Trophoblast cell (in vitro differentiated cells and primary cell): Measurements from ENCODE around the gene METTL13.

Source experiments
- DNase-seq, 2 donors: peaks; one replicate each; pipeline ENCODE4 v3.0.0-alpha.2; 2016
- H2AFZ ChIP-seq: 2 replicates; pipeline ENCODE4 v1.6.1; 2013; ENCODE audit warnings: low read length, moderate library complexity, mild to moderate bottlenecking; ENCODE audit not compliant: insufficient read depth, poor library complexity
- H2AK5ac ChIP-seq: 2 replicates; pipeline ENCODE4 v1.6.1; 2013; ENCODE audit warnings: mild to moderate bottlenecking, low read length
- H2BK120ac ChIP-seq: 2 replicates; pipeline ENCODE4 v1.6.1; 2013; ENCODE audit warnings: low read length, mild to moderate bottlenecking, moderate library complexity; ENCODE audit not compliant: insufficient read depth, poor library complexity
- H2BK12ac ChIP-seq: 2 replicates; pipeline ENCODE4 v1.6.1; 2013; ENCODE audit warnings: mild to moderate bottlenecking, low read length, moderate library complexity
- H2BK5ac ChIP-seq: 2 replicates; pipeline ENCODE4 v1.6.1; 2013; ENCODE audit warnings: low read length, low read depth, moderate library complexity, mild to moderate bottlenecking; ENCODE audit not compliant: poor library complexity
- H3K14ac ChIP-seq: 2 replicates; pipeline ENCODE4 v1.6.1; 2013; ENCODE audit warnings: mild to moderate bottlenecking, low read length
- H3K18ac ChIP-seq: 2 replicates; pipeline ENCODE4 v1.6.1; 2013; ENCODE audit warnings: mild to moderate bottlenecking, low read length
- H3K23ac ChIP-seq: 2 replicates; pipeline ENCODE4 v1.6.1; 2013; ENCODE audit warnings: low read length
- H3K27ac ChIP-seq: 2 replicates; pipeline ENCODE4 v1.5.1; 2013; ENCODE audit warnings: low read depth, mild to moderate bottlenecking, inconsistent platforms, low read length, moderate library complexity
- H3K27me3 ChIP-seq: 2 replicates; pipeline ENCODE4 v1.6.1; 2013; ENCODE audit warnings: inconsistent platforms, mild to moderate bottlenecking, low read length, moderate library complexity; ENCODE audit not compliant: insufficient read depth
- H3K36me3 ChIP-seq, 2 experiments: 1 replicate in 1 of 2; 2 replicates in 1 of 2; pipeline ENCODE4 v1.6.1; 2013; ENCODE audit warnings: low read length in 2 of 2, mild to moderate bottlenecking in 2 of 2, moderate library complexity in 1 of 2; ENCODE audit not compliant: insufficient read depth in 2 of 2, control insufficient read depth in 1 of 2
- H3K4ac ChIP-seq: 2 replicates; pipeline ENCODE4 v1.6.1; 2013; ENCODE audit warnings: low read depth, mild to moderate bottlenecking, low read length, moderate library complexity
- H3K4me1 ChIP-seq, 2 experiments: 1 replicate in 1 of 2; 2 replicates in 1 of 2; pipeline ENCODE4 v1.6.1; 2013; ENCODE audit warnings: low read length in 2 of 2, mild to moderate bottlenecking in 2 of 2, moderate library complexity in 1 of 2; ENCODE audit not compliant: insufficient read depth in 2 of 2, control insufficient read depth in 1 of 2
- H3K4me2 ChIP-seq: 2 replicates; pipeline ENCODE4 v1.6.1; 2013; ENCODE audit warnings: inconsistent platforms, mild to moderate bottlenecking, low read length, moderate library complexity
- H3K4me3 ChIP-seq: 2 replicates; pipeline ENCODE4 v1.5.1; 2013; ENCODE audit warnings: mild to moderate bottlenecking, low read depth, low read length, inconsistent platforms
- H3K79me1 ChIP-seq: one replicate; pipeline ENCODE4 v1.6.1; 2013; ENCODE audit warnings: low read length
- H3K79me2 ChIP-seq: 2 replicates; pipeline ENCODE4 v1.6.1; 2013; ENCODE audit warnings: low read length, mild to moderate bottlenecking; ENCODE audit not compliant: control insufficient read depth, insufficient read depth, poor library complexity
- H3K9ac ChIP-seq: 2 replicates; pipeline ENCODE4 v1.6.1; 2013; ENCODE audit warnings: mild to moderate bottlenecking, low read length
- H3K9me3 ChIP-seq: 2 replicates; pipeline ENCODE4 v1.6.1; 2013; ENCODE audit warnings: low read depth, mild to moderate bottlenecking, control low read depth, inconsistent platforms, low read length; ENCODE audit not compliant: insufficient read depth
- H4K12ac ChIP-seq: 2 replicates; pipeline ENCODE4 v1.6.1; 2013; ENCODE audit warnings: low read depth, mild to moderate bottlenecking, low read length, moderate library complexity
- H4K8ac ChIP-seq: 2 replicates; pipeline ENCODE4 v1.6.1; 2013; ENCODE audit warnings: low read depth, mild to moderate bottlenecking, low read length, moderate library complexity
- H4K91ac ChIP-seq: one replicate; pipeline ENCODE4 v1.6.1; 2013; ENCODE audit warnings: low read depth, mild to moderate bottlenecking, low read length, moderate library complexity
- WGBS: extraction: QIAGEN DNeasy Blood & Tissue Kit; methylation state at CpG from one replicate; pipeline ENCODE4 v1.1.7; 2013; ENCODE audit warnings: missing lambda C conversion rate; ENCODE audit not compliant: insufficient read length, insufficient coverage; ENCODE audit errors: extremely low coverage; 5-methylcytosine and 5-hydroxymethylcytosine counted together

The METTL13 gene

GRCh38 chr1:171756856-171757255 lies 24.6 kb upstream of the METTL13 start:
- Histone ChIP-seq H2AK5ac (no peak overlapping the region), H2AFZ (no peak overlapping the region), H3K4me2 (no peak overlapping the region), H3K23ac (no peak overlapping the region), H3K9me3 (no peaks in the 10 kb centered on the region), H3K27me3 (no peaks in the 10 kb centered on the region), H3K9ac (no peak overlapping the region), H3K18ac (no peak overlapping the region), H4K8ac (no peak overlapping the region), H3K79me2 (no peaks in the 10 kb centered on the region), H3K14ac (no peak overlapping the region), H4K12ac (no peak overlapping the region), H2BK12ac (no peak overlapping the region), H3K4ac (no peak overlapping the region), H3K4me3 (no peak overlapping the region), H2BK5ac (no peak overlapping the region), H3K36me3 (no peaks in the 10 kb centered on the region), H3K79me1 (no peaks in the 10 kb centered on the region), H3K4me1 (peaks cover 0 to 2% of the 10 kb centered on the region in 2 experiments), H4K91ac (no peak overlapping the region), H3K27ac (no peak overlapping the region), H2BK120ac (no peak overlapping the region)
- WGBS: no CpG with 5 or more reads among the region's 4 CpGs
- no peak for DNase-seq

- Histone ChIP-seq H3K4ac (no peak overlapping the region), H3K36me3 (no peaks in the 10 kb centered on the region), H3K14ac (no peak overlapping the region), H2BK12ac (no peak overlapping the region), H3K4me3 (no peak overlapping the region), H3K9ac (no peak overlapping the region), H3K27ac (no peak overlapping the region), H3K79me1 (no peaks in the 10 kb centered on the region), H3K79me2 (no peaks in the 10 kb centered on the region), H4K8ac (no peak overlapping the region), H3K23ac (no peak overlapping the region), H3K4me1 (peaks cover 0 to 2% of the 10 kb centered on the region in 2 experiments), H3K18ac (no peak overlapping the region), H3K9me3 (no peaks in the 10 kb centered on the region), H2BK120ac (no peak overlapping the region), H2BK5ac (no peak overlapping the region), H3K4me2 (no peak overlapping the region), H4K12ac (no peak overlapping the region), H4K91ac (no peak overlapping the region), H2AFZ (no peak overlapping the region), H3K27me3 (no peaks in the 10 kb centered on the region), H2AK5ac (no peak overlapping the region)
- DNase-seq: no peak
Observed at GRCh38 chr1:171758011-171758410, 23.4 kb upstream of the METTL13 start.

DNA sequence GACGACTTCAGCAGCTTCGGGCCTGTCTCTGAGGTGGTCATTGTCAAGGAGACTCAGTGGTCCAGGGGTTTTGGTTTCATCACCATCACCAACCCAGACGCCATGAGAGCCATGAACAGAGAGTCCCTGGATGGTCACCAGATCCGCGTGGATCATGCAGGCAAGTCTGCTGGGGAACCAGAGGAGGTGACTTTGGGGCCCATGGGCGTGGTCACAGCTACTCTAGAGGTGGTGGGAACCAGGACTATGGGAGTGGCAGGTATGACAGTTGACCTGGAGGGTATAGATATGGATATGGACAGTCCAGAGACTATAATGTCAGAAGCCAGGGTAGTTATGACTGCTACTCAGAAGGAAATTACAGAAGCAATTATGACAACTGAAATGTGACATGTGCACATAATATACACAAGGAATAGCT lies 19.3 kb upstream of the METTL13 start:
- no peak overlapping the region for H2AFZ ChIP-seq
- peak overlapping the region; percentile 46 for H3K23ac ChIP-seq
- H3K36me3 ChIP-seq: peaks cover 0 to 2% of the 10 kb centered on the region in 2 experiments
- no peak overlapping the region for H3K4ac ChIP-seq
- no peaks in the 10 kb centered on the region for H3K4me1 ChIP-seq
- no CpG with 5 or more reads among the region's 6 CpGs for WGBS
- no peaks in the 10 kb centered on the region for H3K79me2 ChIP-seq
- H2BK5ac ChIP-seq: no peak overlapping the region
- H2AK5ac ChIP-seq: no peak overlapping the region
- H2BK12ac ChIP-seq: no peak overlapping the region
- no peak overlapping the region for H4K91ac ChIP-seq
- no peak overlapping the region for H3K9ac ChIP-seq
- no peaks in the 10 kb centered on the region for H3K27me3 ChIP-seq
- no peak overlapping the region for H3K27ac ChIP-seq
- DNase-seq: no peak
- H3K4me2 ChIP-seq: no peak overlapping the region
- H3K79me1 ChIP-seq: no peaks in the 10 kb centered on the region
- H3K4me3 ChIP-seq: no peak overlapping the region
- no peak overlapping the region for H4K12ac ChIP-seq
- no peak overlapping the region for H3K18ac ChIP-seq
- H3K9me3 ChIP-seq: no peaks in the 10 kb centered on the region
- no peak overlapping the region for H3K14ac ChIP-seq
- H2BK120ac ChIP-seq: no peak overlapping the region
- H4K8ac ChIP-seq: no peak overlapping the region

DNA sequence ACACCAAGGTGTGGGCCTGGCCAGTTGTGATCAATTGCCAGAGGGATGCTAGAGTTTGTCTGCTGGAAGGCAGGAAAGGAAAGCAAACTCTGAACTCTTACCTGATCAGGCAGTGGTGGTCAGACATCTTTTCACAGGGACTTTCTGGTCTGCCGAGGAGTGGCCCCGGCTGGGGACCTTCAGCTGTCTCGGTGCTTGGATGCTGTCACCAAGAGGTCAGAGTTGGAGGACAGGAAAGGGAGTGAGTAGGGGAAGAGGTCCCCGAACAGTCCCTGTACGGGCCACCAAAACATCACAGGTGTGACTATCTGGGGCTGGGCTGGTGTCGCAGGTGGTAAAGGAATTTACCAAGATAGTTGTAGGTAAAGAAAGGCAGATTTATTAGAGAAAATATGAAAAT lies 17.7 kb upstream of the METTL13 start:
- no peak for DNase-seq
- no peaks in the 10 kb centered on the region for H3K27me3 ChIP-seq
- no peaks in the 10 kb centered on the region for H3K4me1 ChIP-seq
- no CpG with 5 or more reads among the region's 6 CpGs for WGBS
- H2BK12ac ChIP-seq: no peak overlapping the region
- no peak overlapping the region for H4K12ac ChIP-seq
- no peaks in the 10 kb centered on the region for H3K79me2 ChIP-seq
- H3K4me3 ChIP-seq: no peak overlapping the region
- H3K9ac ChIP-seq: no peak overlapping the region
- H4K91ac ChIP-seq: no peak overlapping the region
- no peak overlapping the region for H2BK120ac ChIP-seq
- no peak overlapping the region for H4K8ac ChIP-seq
- no peaks in the 10 kb centered on the region for H3K79me1 ChIP-seq
- no peak overlapping the region for H3K23ac ChIP-seq
- no peak overlapping the region for H2BK5ac ChIP-seq
- peaks cover 0 to 2% of the 10 kb centered on the region in 2 experiments for H3K36me3 ChIP-seq
- H2AFZ ChIP-seq: no peak overlapping the region
- no peak overlapping the region for H3K18ac ChIP-seq
- no peaks in the 10 kb centered on the region for H3K9me3 ChIP-seq
- no peak overlapping the region for H3K4me2 ChIP-seq
- H2AK5ac ChIP-seq: no peak overlapping the region
- no peak overlapping the region for H3K4ac ChIP-seq
- no peak overlapping the region for H3K14ac ChIP-seq
- no peak overlapping the region for H3K27ac ChIP-seq
